Measurements from ENCODE around the gene DHDH.

DNA sequence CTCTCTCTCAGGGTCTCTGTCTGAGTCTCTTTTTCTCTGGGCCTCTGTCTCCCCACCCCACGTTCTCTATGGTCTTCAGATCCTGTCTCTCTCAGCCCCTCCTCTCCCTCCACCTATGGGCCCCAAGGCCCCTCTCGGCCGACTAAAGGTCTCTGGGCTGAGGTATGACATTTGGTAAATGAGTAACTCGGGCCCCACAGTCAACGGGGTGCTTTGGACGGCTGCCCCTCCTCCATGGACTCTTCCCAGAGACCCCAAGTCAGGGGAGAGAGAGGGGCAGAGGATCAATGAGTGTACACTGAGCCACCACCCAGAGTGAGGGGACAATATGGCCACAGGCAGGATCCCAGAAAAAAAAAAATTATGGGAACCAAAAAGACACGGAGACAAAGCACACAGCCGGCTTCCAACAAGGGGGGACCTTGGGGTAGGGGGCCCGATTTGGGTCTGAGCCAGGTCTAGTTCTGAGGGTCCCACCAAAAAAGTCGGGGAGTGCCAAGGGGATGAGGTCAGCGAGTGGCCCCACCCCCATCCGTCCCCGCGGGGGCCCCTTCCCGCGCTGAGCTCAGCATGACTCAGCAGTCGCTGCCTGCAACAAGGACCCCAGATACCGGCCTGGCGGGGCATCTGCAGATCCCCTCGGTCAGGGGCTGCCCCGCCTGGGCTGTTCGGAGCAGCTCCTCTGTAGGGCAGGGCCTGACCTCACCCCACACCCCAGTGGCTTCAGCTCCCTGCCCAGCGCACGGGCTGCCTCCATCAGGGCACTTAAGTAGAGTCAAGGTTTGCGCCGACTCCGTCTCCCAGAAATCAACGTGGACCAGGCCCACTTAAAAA, 30.1 kb downstream of the DHDH start:
- TF ChIP-seq SUZ12 (IDR thresholded peaks at IDR 0.05; ENCODE audit: extremely low read depth, insufficient read depth, insufficient read length) (no peak), ZNF274 (IDR thresholded peaks at IDR 0.05; ENCODE audit: low read depth, low read length) (no peak)
